ENCODE data around the gene POLR3GL. TPM values are rescaled to one million over a fixed set of nuclear protein-coding genes. Genes with fewer than 3 reads are reported as not detected.
"Not testable (repeated sequence)": the region's sequence is repeated elsewhere in the genome, so short reads cannot be mapped to it uniquely, and the experiment has no call there.

Gene POLR3GL
- total RNA-seq, 2 donors from 2014 or later: 7.8 to 8.6 TPM

- peak; percentile 17 to 71 (median 71) for TF ChIP-seq POLR2A (IDR thresholded peaks at IDR 0.05)
- TF ChIP-seq CTCF (IDR thresholded peaks at IDR 0.05): peak in 4 of 7 experiments; percentile 1 to 26 (median 18)
- no peaks in the 10 kb centered on the region for H3K36me3 ChIP-seq (replicated peaks in 1 of 2; ENCODE audit: insufficient read depth in 1 of 2, low read depth in 2 of 2)
- H3K9me3 ChIP-seq: no peaks in the 10 kb centered on the region
- ATAC-seq: peak; percentile 49
- WGBS, 2 donors: 0 to 1% methylated on average over 18 to 33 of the region's 33 CpGs
- DNase-seq: peak; percentile 71 to 88 (median 80)
- intact Hi-C loops (cut with DNase I): no loop called here
- peaks cover 21% of the 10 kb centered on the region for H3K4me1 ChIP-seq
- peak overlapping the region; percentile 89 to 98 for H3K4me3 ChIP-seq
- H3K27me3 ChIP-seq: no peaks in the 10 kb centered on the region
- peak overlapping the region; percentile 68 to 93 (median 82) for H3K27ac ChIP-seq
Measured at GRCh38 chr1:145918992-145919939, 45.2 kb upstream of the POLR3GL start.

- H3K36me3 ChIP-seq (replicated peaks in 1 of 2; ENCODE audit: insufficient read depth in 1 of 2, low read depth in 2 of 2); H3K4me3 ChIP-seq; H3K9me3 ChIP-seq; intact Hi-C loops (cut with DNase I); DNase-seq; ATAC-seq; H3K27me3 ChIP-seq; H3K27ac ChIP-seq: not testable (repeated sequence)
- H3K4me1 ChIP-seq: peaks cover 21% of the 10 kb centered on the region
- 85 to 88% methylated on average over 3 to 4 of the region's 4 CpGs for WGBS, 2 donors
Measured at GRCh38 chr1:145920297-145920696, 44.2 kb upstream of the POLR3GL start.

GRCh38 chr1:145922266-145922665, 42.2 kb upstream of the POLR3GL start:
- Histone ChIP-seq H3K4me1 (peaks cover 27% of the 10 kb centered on the region), H3K27ac (no peak overlapping the region), H3K36me3 (replicated peaks in 1 of 2; ENCODE audit: insufficient read depth in 1 of 2, low read depth in 2 of 2) (no peaks in the 10 kb centered on the region), H3K27me3 (no peaks in the 10 kb centered on the region), H3K4me3 (no peak overlapping the region), H3K9me3 (no peaks in the 10 kb centered on the region)
- DNase-seq: no peak
- ATAC-seq: no peak
- WGBS, 2 donors: 69 to 88% methylated on average over 2 of the region's 2 CpGs
- intact Hi-C loops (cut with DNase I): no loop called here
- TF ChIP-seq CTCF (IDR thresholded peaks at IDR 0.05): no peak
- TF ChIP-seq POLR2A (IDR thresholded peaks at IDR 0.05): no peak

- no peak for TF ChIP-seq CTCF (IDR thresholded peaks at IDR 0.05)
- Histone ChIP-seq H3K4me3 (peak overlapping the region; percentile 70 to 95), H3K36me3 (replicated peaks in 1 of 2; ENCODE audit: insufficient read depth in 1 of 2, low read depth in 2 of 2) (no peaks in the 10 kb centered on the region), H3K4me1 (peaks cover 12% of the 10 kb centered on the region), H3K9me3 (no peaks in the 10 kb centered on the region), H3K27ac (peak overlapping the region; percentile 83 to 97 (median 94)), H3K27me3 (no peaks in the 10 kb centered on the region)
- DNase-seq (peak in 1 of 4 donors; percentile 10), ATAC-seq (peak; percentile 0)
- intact Hi-C loops (cut with DNase I): no loop called here
- 2 to 3% methylated on average over 19 of the region's 19 CpGs for WGBS, 2 donors
Measured at GRCh38 chr1:145926686-145927062, 37.8 kb upstream of the POLR3GL start.

GRCh38 chr1:145927063-145927886, 37.2 kb upstream of the POLR3GL start, which contains the start of gene RBM8A:
RBM8A (minus strand) TSS chr1:145927484; CDS start chr1:145927426, 58 bp downstream.
- intact Hi-C loops (cut with DNase I): no loop called here

More at GRCh38 chr1:145927063-145927886, 37.2 kb upstream of the POLR3GL start, which contains the start of gene RBM8A:
- H3K27ac ChIP-seq: peak within 1 kb of the TSS; percentile 83 to 97 (median 94)
- H3K27me3 ChIP-seq: no peaks in the 10 kb centered on the region
- H3K4me3 ChIP-seq: peak within 1 kb of the TSS; percentile 70 to 95
- H3K4me1 ChIP-seq: peaks cover 12% of the 10 kb centered on the region
- WGBS, 2 donors: 0% methylated on average over 28 to 41 of the region's 41 CpGs
- no peaks in the 10 kb centered on the region for H3K9me3 ChIP-seq
- H3K36me3 ChIP-seq (replicated peaks in 1 of 2; ENCODE audit: insufficient read depth in 1 of 2, low read depth in 2 of 2): no peaks in the 10 kb centered on the region
- ATAC-seq (peak; percentile 99), DNase-seq (peak; percentile 95 to 98 (median 95))
- TF ChIP-seq POLR2A (IDR thresholded peaks at IDR 0.05): peak; percentile 80 to 99 (median 98)
- peak; percentile 27 to 76 (median 46) for TF ChIP-seq CTCF (IDR thresholded peaks at IDR 0.05)

Data from body of pancreas (tissue), 4 donors.